DOHH2 (cell line): ENCODE results near the gene ZFAND2B.

ENCODE experiments used
- H3F3A ChIP-seq: fragments of 200-600 bp; sonication (generic), shearing (Covaris generic); 2 replicates; pipeline ENCODE4 v1.6.0; 2016; ENCODE audit warnings: antibody characterized with exemption, mild to moderate bottlenecking; ENCODE audit not compliant: control insufficient read depth, insufficient read depth
- H3K27ac ChIP-seq: fragments of 200-600 bp; sonication (generic); 2 replicates; pipeline ENCODE4 v1.5.1; 2014; ENCODE audit warnings: low read depth, mild to moderate bottlenecking, low read length, moderate library complexity
- H3K27me3 ChIP-seq: fragments of 200-600 bp; sonication (generic); 2 replicates; pipeline ENCODE4 v1.6.1; 2014; ENCODE audit warnings: mild to moderate bottlenecking, low read length, mixed read lengths; ENCODE audit not compliant: control insufficient read depth
- H3K36me3 ChIP-seq: fragments of 200-600 bp; sonication (generic); 2 replicates; pipeline ENCODE4 v1.6.1; 2014; ENCODE audit warnings: mild to moderate bottlenecking, low read length, moderate library complexity, mixed read lengths; ENCODE audit not compliant: control insufficient read depth
- H3K4me1 ChIP-seq: fragments of 200-600 bp; sonication (generic); 2 replicates; pipeline ENCODE4 v1.6.1; 2014; ENCODE audit warnings: mild to moderate bottlenecking, low read length, mixed read lengths; ENCODE audit not compliant: control insufficient read depth
- H3K4me2 ChIP-seq: fragments of 200-600 bp; sonication (generic); 2 replicates; pipeline ENCODE4 v1.6.0; 2014; ENCODE audit warnings: mild to moderate bottlenecking, low read length, moderate library complexity
- H3K4me3 ChIP-seq: fragments of 200-600 bp; sonication (generic); 2 replicates; pipeline ENCODE4 v1.5.1; 2014; ENCODE audit warnings: mild to moderate bottlenecking, low read length, mixed read lengths
- H3K79me2 ChIP-seq: fragments of 200-600 bp; sonication (generic); 2 replicates; pipeline ENCODE4 v1.6.1; 2014; ENCODE audit warnings: mild to moderate bottlenecking, low read length, mixed read lengths; ENCODE audit not compliant: control insufficient read depth
- H3K9me2 ChIP-seq: fragments of 200-600 bp; sonication (generic); replicated peaks from 2 replicates; pipeline ENCODE4 v1.6.1; 2014; ENCODE audit warnings: mild to moderate bottlenecking, low read length, mixed read lengths; ENCODE audit not compliant: control insufficient read depth
- H3K9me3 ChIP-seq: fragments of 200-600 bp; sonication (generic); 2 replicates; pipeline ENCODE4 v1.6.1; 2014; ENCODE audit warnings: antibody characterized with exemption, low read length, mixed read lengths; ENCODE audit not compliant: control insufficient read depth, insufficient read depth
- H4K20me1 ChIP-seq: fragments of 200-600 bp; sonication (generic); 2 replicates; pipeline ENCODE4 v1.6.0; 2014; ENCODE audit warnings: low read depth, mild to moderate bottlenecking, antibody characterized with exemption, low read length, moderate library complexity; ENCODE audit not compliant: control insufficient read depth, insufficient read depth
- CTCF ChIP-seq: fragments of 200-600 bp; sonication (generic); IDR thresholded peaks from one replicate; pipeline ENCODE4 v1.5.1; 2014; ENCODE audit warnings: antibody characterized with exemption, mild to moderate bottlenecking, low read depth, low read length; ENCODE audit not compliant: poor library complexity, severe bottlenecking
- EZH2phosphoT487 ChIP-seq: fragments of 200-600 bp; sonication (generic); IDR thresholded peaks from 2 replicates; pipeline ENCODE4 v1.6.1; 2017; ENCODE audit warnings: borderline replicate concordance, mild to moderate bottlenecking, antibody characterized with exemption, low read length, moderate library complexity, mixed read lengths

Gene ZFAND2B

GRCh38 chr2:219213486-219214071, 7.0 kb downstream of the ZFAND2B start:
- peaks cover 13% of the 10 kb centered on the region for H3K4me1 ChIP-seq
- H3K9me2 ChIP-seq = no peaks in the 10 kb centered on the region
- H3F3A ChIP-seq = no peaks in the 10 kb centered on the region
- no peak overlapping the region for H3K27ac ChIP-seq
- H3K36me3 ChIP-seq = peaks cover 69% of the 10 kb centered on the region
- no peak overlapping the region for H3K4me2 ChIP-seq
- H3K9me3 ChIP-seq = no peaks in the 10 kb centered on the region
- peaks cover 18% of the 10 kb centered on the region for H3K79me2 ChIP-seq
- H3K27me3 ChIP-seq = no peaks in the 10 kb centered on the region
- TF ChIP-seq CTCF = no peak
- no peak for TF ChIP-seq EZH2phosphoT487
- no peak overlapping the region for H3K4me3 ChIP-seq
- no peaks in the 10 kb centered on the region for H4K20me1 ChIP-seq

- no peaks in the 10 kb centered on the region for H3K9me3 ChIP-seq
- no peak overlapping the region for H3K4me3 ChIP-seq
- no peaks in the 10 kb centered on the region for H3K27me3 ChIP-seq
- H4K20me1 ChIP-seq = no peaks in the 10 kb centered on the region
- peaks cover 18% of the 10 kb centered on the region for H3K79me2 ChIP-seq
- H3K36me3 ChIP-seq = peaks cover 65% of the 10 kb centered on the region
- no peaks in the 10 kb centered on the region for H3F3A ChIP-seq
- H3K4me2 ChIP-seq = no peak overlapping the region
- H3K9me2 ChIP-seq = no peaks in the 10 kb centered on the region
- peaks cover 18% of the 10 kb centered on the region for H3K4me1 ChIP-seq
- TF ChIP-seq EZH2phosphoT487 = no peak
- no peak for TF ChIP-seq CTCF
- H3K27ac ChIP-seq = no peak overlapping the region
Measured at GRCh38 chr2:219214141-219214540, 7.6 kb downstream of the ZFAND2B start.

GRCh38 chr2:219214786-219215185, 8.2 kb downstream of the ZFAND2B start:
- Histone ChIP-seq H4K20me1 (no peaks in the 10 kb centered on the region), H3K27ac (no peak overlapping the region), H3K79me2 (peaks cover 18% of the 10 kb centered on the region), H3K9me3 (no peaks in the 10 kb centered on the region), H3F3A (no peaks in the 10 kb centered on the region), H3K9me2 (no peaks in the 10 kb centered on the region), H3K4me2 (no peak overlapping the region), H3K36me3 (peaks cover 65% of the 10 kb centered on the region), H3K27me3 (no peaks in the 10 kb centered on the region), H3K4me1 (peaks cover 21% of the 10 kb centered on the region), H3K4me3 (no peak overlapping the region)
- no peak for TF ChIP-seq CTCF
- no peak for TF ChIP-seq EZH2phosphoT487
